Measurements from ENCODE around the gene CRIP3. TPM values are rescaled to one million over a fixed set of nuclear protein-coding genes. Genes with fewer than 3 reads are reported as not detected.

Gene CRIP3
- total and polyA plus RNA-seq, 2 of the 8 experiments (the other 6 are each of a cell fraction or from before 2014, with no cell fraction given), result 34.0 to 46.3 TPM

DNA sequence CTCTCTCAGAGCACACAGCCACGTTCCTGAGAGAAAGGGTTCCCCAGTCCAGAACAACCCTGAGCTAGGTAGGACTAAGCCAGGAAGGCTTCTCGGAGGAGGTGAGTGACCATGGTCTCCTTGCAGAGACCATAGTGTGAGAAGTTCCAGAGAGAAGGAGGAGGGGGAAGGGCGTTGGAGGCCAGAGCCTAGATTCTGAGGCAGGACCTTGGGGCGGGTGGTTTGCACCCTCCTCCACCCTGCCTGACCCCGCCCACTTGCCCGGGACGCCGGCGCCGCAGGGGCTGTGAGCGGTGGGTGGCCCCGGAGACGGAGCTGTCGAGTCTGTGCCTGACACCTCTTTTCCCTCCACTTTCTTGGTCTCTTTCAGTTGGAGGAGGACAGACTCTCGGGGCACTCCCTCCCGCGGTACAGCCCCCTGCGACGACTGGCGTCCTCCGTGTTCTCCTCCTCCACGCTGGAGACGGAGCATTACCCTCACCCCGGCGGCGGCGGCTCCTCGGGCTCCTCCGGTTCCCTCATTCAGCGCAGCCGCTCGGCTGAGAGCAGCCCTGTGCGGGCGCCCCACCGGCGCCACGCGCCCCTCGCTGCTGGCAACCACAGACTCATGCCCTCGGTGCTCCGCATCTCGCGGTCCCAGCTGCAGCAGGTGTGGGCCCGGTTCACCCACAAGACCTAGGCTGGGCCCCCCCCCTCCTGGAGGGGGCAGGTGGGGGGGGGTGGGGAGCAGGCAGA lies 39.2 kb downstream of the CRIP3 start:
- Histone ChIP-seq H3K23me2 (ENCODE audit: low read depth, low read length) (peaks cover 4% of the 10 kb centered on the region; the same call in 1 of the 2 replicates), H3K4ac (replicated peaks; ENCODE audit: insufficient read length, low read depth, low read length) (no peak overlapping the region), H3K9ac (replicated peaks in 1 of 4; ENCODE audit: extremely low read depth in 1 of 4, low read depth in 3 of 4, low read length in 3 of 4) (no peak overlapping the region), H3K9me3 (ENCODE audit: insufficient read depth in 2 of 2, low read depth in 1 of 2, low read length in 1 of 2) (no peaks in the 10 kb centered on the region), H2BK5ac (ENCODE audit: low read depth, low read length) (peak overlapping the region; percentile 40; the same call in 1 of the 2 replicates), H3K27ac (ENCODE audit: low read depth, low read length) (no peak overlapping the region), H3K4me2 (ENCODE audit: insufficient read depth in 1 of 2, low read depth in 2 of 2, low read length in 2 of 2) (peak overlapping the region; percentile 65 to 73), H3K4me3 (ENCODE audit: extremely low read depth in 1 of 4, insufficient read depth in 2 of 4, low read depth in 3 of 4, low read length in 4 of 4) (peak overlapping the region; percentile 11 to 54 (median 15); a peak in 6 of 8 replicates), H3K18ac (ENCODE audit: extremely low read depth, low read length) (peak overlapping the region; percentile 62; the same call in 1 of the 2 replicates), H3K14ac (ENCODE audit: insufficient read length) (no peak overlapping the region), H2BK20ac (ENCODE audit: low read length) (peak overlapping the region; percentile 75; the same call in 1 of the 2 replicates), H4K20me1 (replicated peaks in 1 of 2; ENCODE audit: control insufficient read depth in 1 of 2, insufficient read depth in 2 of 2, low read length in 2 of 2) (no peaks in the 10 kb centered on the region), H3K79me2 (ENCODE audit: control insufficient read depth in 1 of 2, insufficient read depth in 2 of 2, low read length in 2 of 2) (no peaks in the 10 kb centered on the region), H2BK12ac (ENCODE audit: low read depth, low read length) (peak overlapping the region; percentile 69; the same call in 1 of the 2 replicates), H4K91ac (replicated peaks; ENCODE audit: insufficient read length, low read length) (no peak overlapping the region), H4K8ac (ENCODE audit: extremely low read depth, insufficient read depth, low read length) (peak overlapping the region; percentile 72; the same call in 1 of the 2 replicates), H4K5ac (ENCODE audit: insufficient read length, low read depth, low read length) (no peak overlapping the region), H3K27me3 (replicated peaks in 1 of 4; ENCODE audit: control insufficient read depth in 3 of 4, extremely low read depth in 1 of 4, insufficient read depth in 3 of 4, low read length in 3 of 4) (peaks cover 4 to 48% (median 39%) of the 10 kb centered on the region in 4 experiments), H3K79me1 (ENCODE audit: low read depth, low read length) (no peaks in the 10 kb centered on the region), H2BK15ac (ENCODE audit: low read length) (peak overlapping the region; percentile 83), H3K4me1 (replicated peaks in 1 of 4; ENCODE audit: control insufficient read depth in 3 of 4, insufficient read depth in 4 of 4, low read length in 3 of 4) (peaks cover 3 to 29% (median 19%) of the 10 kb centered on the region in 4 experiments), H3K36me3 (ENCODE audit: control insufficient read depth in 2 of 4, insufficient read depth in 4 of 4, low read length in 3 of 4) (no peaks in the 10 kb centered on the region), H2AFZ (ENCODE audit: low read length) (no peak overlapping the region), H2BK120ac (replicated peaks; ENCODE audit: low read depth, low read length) (no peak overlapping the region), H2AK5ac (ENCODE audit: low read depth, low read length) (peak overlapping the region; percentile 59; the same call in 1 of the 2 replicates), H3K56ac (replicated peaks; ENCODE audit: insufficient read length, low read depth, low read length) (no peak overlapping the region), H3K23ac (ENCODE audit: insufficient read length) (no peak overlapping the region)
- POLR2A ChIA-PET (ENCODE audit: partially characterized antibody), result interaction anchor here (0.6 to 2.2 kb wide), 5 partner anchors 8 to 932 kb away, joined by 3 to 5 read pairs (median 5); no protein-coding TSS in a partner anchor
- 14% methylated on average over 42 of the region's 44 CpGs; no CpG with 5 or more reads in 1 of the 2 experiments for WGBS, 2 experiments (ENCODE audit: extremely low coverage in 1 of 2, insufficient coverage in 1 of 2, insufficient read length in 1 of 2, insufficient replicate concordance in 2 of 2, low coverage in 1 of 2, low lambda C conversion rate in 2 of 2, missing lambda C conversion rate in 1 of 2)
- FAIRE-seq (no peak), DNase-seq (ENCODE audit: low read depth in 1 of 2, low spot score in 2 of 2) (no peak)
- CTCF ChIA-PET (ENCODE audit: partially characterized antibody), result interaction anchor here (0.6 to 9.4 kb wide), 13 partner anchors 15 to 741 kb away, joined by 3 to 78 read pairs (median 3); partner anchors contain the start of genes CRIP3 and DNPH1
- TF ChIP-seq, protein P1, sequence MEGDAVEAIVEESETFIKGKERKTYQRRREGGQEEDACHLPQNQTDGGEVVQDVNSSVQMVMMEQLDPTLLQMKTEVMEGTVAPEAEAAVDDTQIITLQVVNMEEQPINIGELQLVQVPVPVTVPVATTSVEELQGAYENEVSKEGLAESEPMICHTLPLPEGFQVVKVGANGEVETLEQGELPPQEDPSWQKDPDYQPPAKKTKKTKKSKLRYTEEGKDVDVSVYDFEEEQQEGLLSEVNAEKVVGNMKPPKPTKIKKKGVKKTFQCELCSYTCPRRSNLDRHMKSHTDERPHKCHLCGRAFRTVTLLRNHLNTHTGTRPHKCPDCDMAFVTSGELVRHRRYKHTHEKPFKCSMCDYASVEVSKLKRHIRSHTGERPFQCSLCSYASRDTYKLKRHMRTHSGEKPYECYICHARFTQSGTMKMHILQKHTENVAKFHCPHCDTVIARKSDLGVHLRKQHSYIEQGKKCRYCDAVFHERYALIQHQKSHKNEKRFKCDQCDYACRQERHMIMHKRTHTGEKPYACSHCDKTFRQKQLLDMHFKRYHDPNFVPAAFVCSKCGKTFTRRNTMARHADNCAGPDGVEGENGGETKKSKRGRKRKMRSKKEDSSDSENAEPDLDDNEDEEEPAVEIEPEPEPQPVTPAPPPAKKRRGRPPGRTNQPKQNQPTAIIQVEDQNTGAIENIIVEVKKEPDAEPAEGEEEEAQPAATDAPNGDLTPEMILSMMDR (IDR thresholded peaks at IDR 0.05; ENCODE audit: control extremely low read depth in 1 of 3, insufficient read depth in 1 of 3, low read depth in 1 of 3, low read length in 3 of 3), result no peak
- TF ChIP-seq POU5F1 (IDR thresholded peaks at IDR 0.05; ENCODE audit: low read depth, low read length) (no peak), CBX5 (IDR thresholded peaks at IDR 0.05; ENCODE audit: low read depth, low read length) (no peak), SIN3A (conservative IDR thresholded peaks at IDR 0.05 in 1 of 2, IDR thresholded peaks at IDR 0.05 in 1 of 2; ENCODE audit: low read depth in 1 of 2, low read length in 2 of 2) (no peak), BRCA1 (IDR thresholded peaks at IDR 0.05; ENCODE audit: low read depth, low read length) (no peak), TEAD4 (IDR thresholded peaks at IDR 0.05; ENCODE audit: low read depth, low read length) (no peak), SUZ12 (IDR thresholded peaks at IDR 0.05; ENCODE audit: low read length) (peak; percentile 40; the same call in 1 of the 2 replicates)
- TF ChIP-seq, protein P2, sequence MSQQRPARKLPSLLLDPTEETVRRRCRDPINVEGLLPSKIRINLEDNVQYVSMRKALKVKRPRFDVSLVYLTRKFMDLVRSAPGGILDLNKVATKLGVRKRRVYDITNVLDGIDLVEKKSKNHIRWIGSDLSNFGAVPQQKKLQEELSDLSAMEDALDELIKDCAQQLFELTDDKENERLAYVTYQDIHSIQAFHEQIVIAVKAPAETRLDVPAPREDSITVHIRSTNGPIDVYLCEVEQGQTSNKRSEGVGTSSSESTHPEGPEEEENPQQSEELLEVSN (IDR thresholded peaks at IDR 0.05), result peak; percentile 91
